Left lobe of liver (tissue), 2 donors: ENCODE data around the gene TC2N. TPM values are rescaled to one million over a fixed set of nuclear protein-coding genes. Genes with fewer than 3 reads are reported as not detected.
A peak's percentile ranks its signal among the peaks of the same experiment; 100 is the strongest.
"Not testable (repeated sequence)": the region's sequence is repeated elsewhere in the genome, so short reads cannot be mapped to it uniquely, and the experiment has no call there.

Experiments
- ATAC-seq: fragments of 200-7000 bp; cut with Tn5 transposase; one replicate; pipeline ENCODE4 v1.9.1; 2020; ENCODE audit warnings: mild to moderate bottlenecking, moderate library complexity
- DNase-seq: peaks from one replicate; pipeline ENCODE4 v3.0.0-alpha.2; 2020; ENCODE audit warnings: low spot score
- total RNA-seq: library from RNA; stranded (reverse); gene quantifications from one replicate; pipeline ENCODE4 v1.2.1, GENCODE V29; 2021
- donor health status: DM: no; HTN: no; CAD: no; lungs with moderate emphysema.
- donor health status: DM: no; HTN: yes; CAD: no.

Gene TC2N
- total RNA-seq, 1 donor from 2014 or later: 1.5 TPM

DNA sequence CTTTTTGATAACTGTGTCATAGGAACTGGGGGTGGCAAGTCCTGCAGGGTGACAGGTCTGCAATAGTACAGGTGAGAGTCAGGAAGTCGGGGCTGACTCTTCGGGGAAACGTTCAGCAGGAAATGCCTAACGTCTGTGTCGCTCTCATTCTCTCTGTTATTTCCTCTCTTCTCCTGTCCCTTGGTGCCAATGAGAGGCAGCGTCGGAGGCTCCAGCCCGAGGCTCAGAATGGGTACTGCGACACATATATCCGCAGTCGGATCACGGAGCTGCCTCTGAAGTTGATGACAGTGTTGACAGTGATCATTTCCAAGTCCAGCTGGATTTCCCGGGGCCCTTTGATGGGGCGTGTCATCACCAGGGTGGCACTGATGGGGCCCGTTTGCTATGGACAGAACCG is 2.7 kb upstream of the TC2N start:
- DNase-seq (no peak), ATAC-seq (no peak)

DNA sequence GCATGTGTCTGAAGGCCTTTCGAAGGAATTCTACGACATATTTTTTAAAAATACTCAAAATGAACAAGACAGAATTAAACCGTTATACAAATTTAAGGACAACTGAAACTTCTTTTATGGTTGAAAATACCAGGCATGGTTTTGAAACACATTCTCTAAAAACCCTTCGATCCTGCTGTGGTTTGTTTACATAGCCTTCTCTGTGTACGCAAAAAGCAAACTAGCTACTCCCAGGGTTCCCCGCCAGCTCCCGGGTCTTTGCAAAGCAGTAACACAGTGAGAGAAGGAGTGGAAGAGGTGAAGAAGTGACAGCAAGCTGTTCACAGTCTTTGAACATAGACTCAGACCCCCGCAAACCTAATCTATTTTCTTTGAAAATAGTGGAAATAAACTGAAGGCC is 2.2 kb upstream of the TC2N start:
- peak; percentile 82 for ATAC-seq

DNA sequence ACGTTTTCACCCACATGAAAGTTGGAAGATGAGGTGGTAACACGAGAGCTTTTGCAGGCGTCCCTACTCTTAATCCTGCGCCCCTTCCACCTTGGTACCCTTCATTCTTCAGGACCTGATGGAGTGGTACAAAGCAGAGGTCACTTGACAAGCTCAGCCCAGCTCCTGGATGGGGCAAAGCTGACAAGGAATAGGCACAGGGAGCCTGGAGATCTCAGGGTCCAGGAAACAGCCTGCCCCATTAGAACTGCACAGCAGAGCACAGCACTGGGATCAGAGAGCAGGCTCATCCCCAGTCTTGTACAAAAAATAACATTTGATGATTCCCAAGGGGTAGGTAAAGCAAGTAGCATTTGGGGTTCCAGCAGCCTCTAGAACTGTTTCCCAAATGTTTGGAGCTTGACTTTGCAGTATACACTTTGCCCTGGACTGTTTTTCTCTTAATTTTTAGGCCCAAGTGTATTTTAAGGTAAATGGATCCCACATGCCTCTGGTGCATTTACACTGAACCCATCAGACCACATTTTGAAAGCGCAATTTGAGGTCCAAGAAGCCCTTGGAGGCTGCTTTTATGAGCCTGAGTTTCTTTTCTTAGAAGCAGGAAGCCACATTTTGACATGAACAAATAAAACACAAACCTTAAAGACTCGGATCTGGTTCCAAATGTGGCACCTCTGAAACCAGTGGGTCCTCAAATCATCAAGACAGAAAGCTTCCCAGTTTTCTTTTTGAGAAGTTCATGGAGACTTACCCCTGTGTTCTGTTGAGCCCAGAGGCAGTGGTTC is 633 bp downstream of the TC2N start:
- ATAC-seq: no peak

More for the DNA sequence above, 2.2 kb upstream of the TC2N start:
- no peak for DNase-seq

DNA sequence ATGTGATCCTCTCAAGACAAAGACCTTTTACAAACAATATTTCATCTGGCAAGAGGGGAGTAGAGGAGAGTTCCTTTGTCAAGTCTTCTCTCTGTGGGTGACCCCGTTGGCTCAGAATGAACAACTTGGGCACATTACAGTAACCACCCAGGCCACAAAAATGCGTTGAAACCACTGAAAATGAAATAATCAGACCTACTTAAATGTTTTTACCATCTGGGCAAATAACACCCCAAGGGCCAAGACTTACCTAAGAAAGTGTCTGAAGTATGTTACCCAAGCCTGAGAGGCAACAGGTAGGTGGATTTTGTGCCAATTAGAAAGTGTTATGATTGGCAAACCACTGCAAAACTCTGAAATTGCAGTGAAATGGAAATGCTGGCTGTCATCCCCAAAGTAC is 1.3 kb downstream of the TC2N start:
- DNase-seq (no peak), ATAC-seq (no peak)

More for the DNA sequence above, 633 bp downstream of the TC2N start:
- no peak for DNase-seq

DNA sequence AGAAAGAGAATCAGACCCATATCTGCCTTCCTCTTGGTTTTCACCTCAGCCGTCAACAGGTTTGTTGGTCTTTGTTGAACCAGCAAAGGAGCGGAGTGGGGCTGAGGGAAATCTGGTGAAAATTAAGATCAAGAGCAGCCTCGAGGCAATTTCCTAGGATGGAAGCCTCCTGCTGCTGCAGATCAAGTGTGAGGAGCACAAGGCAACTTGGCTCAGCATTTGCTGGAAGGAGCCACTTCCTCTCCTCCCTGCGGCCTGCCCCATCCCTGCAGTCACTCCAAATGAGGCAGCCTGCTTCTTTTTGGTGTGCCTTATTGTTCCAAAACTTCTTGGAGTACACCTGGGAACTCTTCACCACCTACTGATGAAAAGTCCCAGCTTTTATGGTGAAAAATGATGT is 4.9 kb downstream of the TC2N start:
- no peak for DNase-seq
- no peak for ATAC-seq

DNA sequence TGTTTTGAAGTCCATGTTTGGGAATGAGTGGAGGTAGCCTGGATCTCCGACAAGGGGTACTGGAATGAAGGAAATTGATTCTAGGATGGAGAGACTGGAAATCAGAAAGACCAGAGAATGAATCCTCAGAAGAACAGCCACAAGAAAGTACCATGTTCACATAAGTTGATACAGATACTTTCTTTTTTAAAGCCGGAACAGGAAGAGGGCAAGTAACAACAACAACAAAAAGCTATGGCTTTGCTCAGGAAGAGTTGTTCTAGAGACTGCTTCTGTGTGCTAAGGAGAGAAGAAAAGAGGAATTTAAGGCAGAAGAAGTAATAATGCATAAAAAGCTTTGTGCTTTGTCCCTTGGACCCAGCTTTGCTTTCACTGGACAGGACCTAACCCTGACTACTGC is 6.2 kb downstream of the TC2N start:
- DNase-seq (no peak), ATAC-seq (no peak)

DNA sequence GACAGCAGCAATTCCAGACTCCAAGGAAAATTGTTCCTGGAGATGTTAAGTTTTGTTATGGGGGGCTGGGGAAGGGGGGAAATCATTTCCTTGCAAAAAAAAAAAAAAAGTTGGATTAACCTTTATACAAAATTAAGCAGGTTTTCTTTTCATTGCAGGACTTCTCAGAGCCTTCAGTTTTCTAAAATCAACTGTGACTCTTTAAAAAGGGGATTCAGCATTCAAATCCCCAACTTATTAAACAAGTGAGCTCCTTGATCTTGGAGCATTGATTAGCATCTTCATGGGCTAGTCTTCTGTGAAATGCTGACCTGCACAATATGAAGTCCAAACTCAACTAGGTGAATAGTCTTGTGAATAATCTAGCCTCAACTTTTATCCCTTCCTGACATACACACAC is 7.1 kb downstream of the TC2N start:
- DNase-seq (no peak), ATAC-seq (no peak)

DNA sequence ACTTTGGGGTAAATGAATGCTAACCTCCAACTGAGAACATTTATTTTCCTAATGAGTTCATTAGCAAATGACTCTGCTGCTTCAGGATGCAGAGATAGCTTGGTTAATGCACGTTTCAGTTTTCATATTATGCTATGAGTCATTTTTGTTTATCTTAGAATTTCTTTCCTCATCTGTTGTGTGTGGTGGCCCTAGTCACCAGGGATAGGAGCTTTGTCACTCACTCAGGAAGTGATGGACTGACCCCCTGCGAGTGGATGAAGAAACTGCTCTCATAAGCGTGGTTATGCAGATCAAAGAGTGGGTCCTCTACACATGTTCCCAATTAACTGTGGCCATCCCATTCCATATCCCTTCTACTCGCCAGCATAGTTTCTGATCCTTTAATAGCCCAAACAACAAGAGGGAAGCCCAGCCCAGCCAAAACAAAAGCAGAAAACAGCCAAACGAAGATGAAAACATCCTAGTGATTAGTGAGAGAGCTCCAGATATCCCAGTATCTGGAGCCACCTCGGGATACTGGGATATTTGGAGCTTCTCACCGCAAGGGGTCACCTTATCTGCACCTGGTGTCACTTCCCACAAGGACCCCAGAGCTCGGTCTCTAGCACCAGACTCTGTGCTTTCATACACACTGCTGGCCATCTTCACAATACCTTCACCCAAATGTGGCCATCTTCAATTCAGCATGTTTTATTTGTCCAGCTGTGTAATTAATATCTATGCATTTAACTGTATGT is 8.6 kb downstream of the TC2N start:
- DNase-seq (no peak), ATAC-seq (peak; percentile 64)

DNA sequence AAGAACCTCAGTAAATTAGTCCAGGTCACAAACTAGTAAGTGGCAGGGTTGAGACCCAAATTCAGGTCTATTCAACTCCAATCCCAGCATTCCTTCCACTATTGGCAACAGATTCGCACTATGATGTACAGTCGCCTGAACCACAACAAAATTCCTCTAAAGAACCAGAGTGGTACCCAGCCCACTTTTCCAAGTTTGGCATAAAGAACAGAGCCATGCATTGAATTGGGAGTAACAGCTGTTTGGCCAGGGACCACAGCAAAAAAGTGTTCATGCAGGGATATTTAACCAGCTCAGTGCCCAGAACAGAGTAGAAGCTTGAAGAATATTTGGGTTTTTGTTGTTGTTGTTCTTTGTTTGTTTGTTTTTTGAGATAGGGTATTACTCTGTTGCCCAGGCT is 9.7 kb downstream of the TC2N start:
- no peak for ATAC-seq
- DNase-seq: no peak

DNA sequence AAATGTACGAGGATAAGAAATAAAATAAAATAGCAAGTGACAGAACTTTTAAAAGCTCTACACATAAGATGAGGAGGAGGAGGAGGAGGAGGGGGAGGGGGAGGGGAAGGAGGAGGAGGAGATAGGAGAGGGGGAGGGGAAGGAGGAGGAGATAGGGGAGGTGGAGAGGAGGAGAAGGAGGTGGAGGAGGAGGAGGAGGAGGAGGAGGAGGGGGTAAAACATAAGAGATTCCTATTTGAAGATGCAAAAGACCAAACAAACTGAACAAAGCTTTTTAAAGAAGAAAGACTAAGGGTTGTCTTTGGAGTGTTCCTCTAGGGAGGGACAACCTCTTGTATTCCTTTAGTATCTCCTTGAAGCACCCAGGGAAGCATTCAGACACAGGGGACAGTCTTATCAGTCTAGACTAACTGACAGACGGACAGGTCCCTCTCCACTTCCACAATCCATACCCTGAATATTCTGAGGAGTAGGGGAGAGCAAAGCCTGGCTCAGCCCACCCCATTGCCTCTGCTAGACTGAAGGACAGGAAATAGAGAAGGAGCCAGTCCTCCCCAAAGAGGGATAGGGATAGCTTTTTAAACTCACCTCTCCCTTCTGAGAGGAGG is 12.9 kb downstream of the TC2N start:
- ATAC-seq (no peak), DNase-seq (no peak)

DNA sequence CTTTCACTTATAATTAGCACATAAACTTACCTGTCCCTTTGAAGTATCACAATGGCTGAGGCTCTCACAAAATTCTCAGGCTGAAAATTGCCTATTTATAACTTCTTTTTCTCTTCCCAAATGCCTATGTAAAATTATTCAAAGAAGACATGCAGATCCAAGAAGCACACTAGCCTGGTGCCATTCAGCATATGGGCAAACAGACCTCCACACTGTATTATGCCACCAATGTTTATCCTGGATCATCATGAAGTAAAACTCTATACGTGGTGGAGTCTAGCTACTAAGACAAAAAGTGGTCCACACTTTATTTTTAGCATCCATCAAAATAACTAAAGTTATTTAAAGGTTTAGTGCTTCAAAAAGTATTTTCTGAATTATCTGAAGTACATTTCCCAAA is 15.8 kb downstream of the TC2N start:
- no peak for DNase-seq
- no peak for ATAC-seq

DNA sequence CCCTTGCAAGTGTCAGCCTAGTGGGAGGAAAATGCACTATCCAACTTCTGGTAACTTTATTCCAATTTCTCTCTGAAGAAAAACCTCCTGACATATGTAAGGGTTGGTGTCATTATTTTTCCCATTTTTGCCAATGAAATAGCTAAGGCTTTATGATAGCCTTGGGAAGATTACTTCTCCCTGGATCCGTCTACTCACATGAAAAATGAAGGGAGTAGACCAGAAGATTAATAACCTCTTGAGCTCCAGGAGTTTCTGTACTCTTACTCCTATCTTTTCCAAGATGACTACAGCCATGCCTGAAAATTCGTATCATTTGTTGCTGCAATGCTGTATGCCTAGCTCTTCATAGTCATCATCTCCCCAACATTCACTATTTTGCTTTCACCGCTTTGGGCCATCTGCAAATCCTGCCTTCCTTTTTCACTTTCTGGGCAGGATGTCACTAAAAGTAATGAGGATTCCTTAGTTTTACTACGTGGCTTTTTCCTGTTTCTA is 18.8 kb downstream of the TC2N start:
- DNase-seq (no peak), ATAC-seq (no peak)

DNA sequence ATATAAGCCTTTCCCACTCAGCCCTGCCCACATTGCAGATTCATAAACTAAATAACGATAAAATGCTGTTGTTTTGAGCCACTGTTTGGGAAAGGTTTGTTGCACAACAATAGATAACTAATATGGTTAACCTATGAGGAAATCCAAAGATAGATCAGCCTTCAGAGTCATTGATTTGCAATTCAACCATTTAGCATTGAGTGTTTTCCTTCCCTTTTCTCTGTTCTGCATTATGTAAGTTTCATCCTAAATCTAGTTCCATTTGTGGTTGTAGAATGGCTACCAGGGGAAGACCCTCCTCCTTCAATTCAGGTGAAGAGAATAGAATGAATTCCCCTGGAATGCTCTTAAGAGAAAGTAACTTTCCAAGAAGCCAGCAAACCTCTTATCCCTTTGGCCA is 19.6 kb downstream of the TC2N start:
- no peak for ATAC-seq
- DNase-seq: no peak

DNA sequence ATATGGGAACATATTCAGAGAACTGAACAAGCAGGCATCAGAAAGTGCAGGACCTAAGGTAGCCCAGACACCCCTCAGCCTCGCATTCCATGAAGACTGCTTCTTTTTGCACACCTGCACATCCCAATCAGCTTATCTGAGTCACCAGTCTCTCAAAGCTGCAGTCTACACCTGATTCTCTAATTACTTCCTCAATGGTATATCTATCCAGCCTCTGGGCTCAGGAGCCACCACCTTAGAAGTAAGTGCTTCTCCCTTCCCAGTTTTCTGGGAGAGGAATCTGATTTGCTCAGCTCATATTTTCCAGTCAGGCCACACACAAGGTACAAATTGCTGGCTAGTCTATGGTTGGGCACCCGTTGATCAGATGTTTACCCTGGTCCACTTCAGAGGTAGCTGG is 21.7 kb downstream of the TC2N start:
- ATAC-seq (no peak), DNase-seq (no peak)

DNA sequence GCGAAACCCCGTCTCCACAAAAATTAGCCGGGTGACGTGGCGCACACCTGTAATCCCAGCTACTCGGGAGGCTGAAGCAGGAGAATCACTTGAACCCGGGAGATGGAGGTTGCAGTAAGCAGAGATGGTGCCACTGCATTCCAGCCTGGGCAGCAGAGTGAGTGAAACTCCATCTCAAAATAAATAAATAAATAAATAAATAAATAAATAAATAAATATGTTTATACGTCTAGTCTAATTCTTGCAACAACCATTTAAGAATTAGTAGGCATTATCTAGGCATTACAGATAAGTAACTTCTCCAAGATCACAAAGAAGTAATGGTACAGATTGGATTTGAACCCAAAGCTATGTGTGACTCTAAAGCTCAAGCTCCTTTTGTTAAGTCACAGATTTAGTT is 22.3 kb downstream of the TC2N start:
- not testable (repeated sequence) for DNase-seq, ATAC-seq

DNA sequence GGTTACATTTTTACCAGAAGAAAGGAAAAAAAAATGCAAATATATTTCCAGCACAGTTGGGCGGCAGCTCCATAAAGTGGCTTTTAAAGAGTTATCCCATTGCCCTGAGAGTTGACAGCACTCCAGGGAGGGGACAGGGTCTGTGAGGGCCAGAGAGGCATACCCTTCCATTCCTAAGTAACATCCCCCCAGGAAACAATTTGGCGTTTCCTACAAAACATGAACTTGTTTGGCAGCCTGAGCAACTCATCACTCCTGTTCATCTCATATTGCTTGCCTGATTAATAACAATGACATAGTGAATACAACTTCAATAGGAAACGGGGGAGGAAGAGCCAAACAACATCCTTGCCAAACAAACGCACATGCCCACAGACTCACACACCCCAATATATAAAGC is 23.3 kb downstream of the TC2N start:
- ATAC-seq (no peak), DNase-seq (no peak)

DNA sequence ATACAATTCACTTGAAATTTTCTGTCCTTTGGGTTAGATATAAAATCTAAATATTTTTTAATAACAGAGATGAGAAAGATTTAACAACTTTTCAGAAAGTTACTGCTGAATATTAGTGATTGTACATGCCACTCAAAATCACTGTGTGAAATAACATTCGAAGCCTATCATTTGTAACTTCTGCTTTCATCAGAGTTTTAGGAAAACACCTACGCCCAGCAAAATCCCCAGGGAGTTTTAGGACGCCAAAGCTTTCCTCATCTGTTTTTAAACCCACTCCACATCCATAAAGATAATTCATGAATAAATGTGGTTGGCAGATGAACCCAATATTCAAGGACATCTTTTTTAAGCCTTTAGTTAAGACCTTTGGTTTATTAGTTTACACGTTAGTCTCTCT is 23.9 kb downstream of the TC2N start:
- no peak for ATAC-seq
- DNase-seq: no peak

DNA sequence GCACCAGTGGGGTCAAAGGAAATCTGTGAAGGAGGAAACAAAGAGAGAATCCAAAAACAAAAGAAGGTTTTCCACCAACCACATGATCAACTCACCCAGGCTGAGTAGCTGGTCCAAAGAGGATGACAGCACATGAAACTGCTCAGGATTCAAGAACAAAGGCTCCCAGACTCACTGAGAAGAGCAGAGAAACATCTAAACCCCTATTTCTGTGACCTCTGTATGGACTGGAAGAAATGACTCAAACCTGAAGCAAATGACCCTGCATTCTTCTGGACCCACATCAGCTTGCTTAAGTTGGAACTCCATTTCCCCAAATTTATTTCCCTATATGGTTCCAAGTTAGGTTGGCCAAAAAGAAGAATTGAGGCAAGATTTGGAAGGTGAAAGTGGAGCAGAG is 26.3 kb downstream of the TC2N start:
- ATAC-seq: no peak

DNA sequence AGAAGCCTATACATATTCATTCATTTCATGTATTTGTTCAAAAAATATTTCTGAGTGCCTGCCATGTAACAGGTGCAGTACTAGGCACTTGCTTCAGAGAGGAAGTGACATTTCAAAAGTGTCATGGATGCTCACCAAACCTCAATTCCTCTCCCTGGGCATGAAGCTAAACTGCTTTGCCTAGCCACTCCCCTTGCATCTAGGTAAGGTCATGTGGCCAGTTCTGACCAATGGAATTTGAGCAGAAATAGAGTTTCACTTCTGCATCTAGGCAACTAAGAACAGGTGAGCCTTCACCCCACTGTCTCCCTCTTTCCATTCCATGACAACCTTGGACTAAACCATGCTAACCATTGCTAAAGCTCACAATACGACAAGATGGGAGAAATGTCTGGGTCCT is 27.6 kb downstream of the TC2N start:
- ATAC-seq (no peak), DNase-seq (no peak)

More for the DNA sequence above, 26.3 kb downstream of the TC2N start:
- DNase-seq: no peak

DNA sequence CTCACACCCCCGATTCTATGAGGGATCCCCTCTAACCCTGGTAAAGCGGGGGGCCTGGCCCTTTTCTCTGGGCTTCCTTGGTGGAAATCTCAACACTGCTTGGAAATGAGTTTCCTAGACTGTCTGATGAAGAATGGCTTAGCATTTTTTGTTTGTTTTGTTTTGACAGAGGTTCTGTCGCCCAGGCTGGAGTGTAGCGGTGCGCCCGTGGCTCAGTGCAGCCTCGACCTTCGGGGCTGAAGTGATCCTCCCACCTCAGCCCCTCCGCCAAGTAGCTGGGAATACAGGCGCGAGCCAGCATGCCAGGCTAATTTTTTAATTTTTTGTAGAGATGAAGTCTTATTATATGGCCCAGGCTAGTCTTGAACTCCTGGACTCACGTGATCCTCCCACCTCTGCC is 30.3 kb downstream of the TC2N start:
- ATAC-seq: no peak
- DNase-seq: no peak

DNA sequence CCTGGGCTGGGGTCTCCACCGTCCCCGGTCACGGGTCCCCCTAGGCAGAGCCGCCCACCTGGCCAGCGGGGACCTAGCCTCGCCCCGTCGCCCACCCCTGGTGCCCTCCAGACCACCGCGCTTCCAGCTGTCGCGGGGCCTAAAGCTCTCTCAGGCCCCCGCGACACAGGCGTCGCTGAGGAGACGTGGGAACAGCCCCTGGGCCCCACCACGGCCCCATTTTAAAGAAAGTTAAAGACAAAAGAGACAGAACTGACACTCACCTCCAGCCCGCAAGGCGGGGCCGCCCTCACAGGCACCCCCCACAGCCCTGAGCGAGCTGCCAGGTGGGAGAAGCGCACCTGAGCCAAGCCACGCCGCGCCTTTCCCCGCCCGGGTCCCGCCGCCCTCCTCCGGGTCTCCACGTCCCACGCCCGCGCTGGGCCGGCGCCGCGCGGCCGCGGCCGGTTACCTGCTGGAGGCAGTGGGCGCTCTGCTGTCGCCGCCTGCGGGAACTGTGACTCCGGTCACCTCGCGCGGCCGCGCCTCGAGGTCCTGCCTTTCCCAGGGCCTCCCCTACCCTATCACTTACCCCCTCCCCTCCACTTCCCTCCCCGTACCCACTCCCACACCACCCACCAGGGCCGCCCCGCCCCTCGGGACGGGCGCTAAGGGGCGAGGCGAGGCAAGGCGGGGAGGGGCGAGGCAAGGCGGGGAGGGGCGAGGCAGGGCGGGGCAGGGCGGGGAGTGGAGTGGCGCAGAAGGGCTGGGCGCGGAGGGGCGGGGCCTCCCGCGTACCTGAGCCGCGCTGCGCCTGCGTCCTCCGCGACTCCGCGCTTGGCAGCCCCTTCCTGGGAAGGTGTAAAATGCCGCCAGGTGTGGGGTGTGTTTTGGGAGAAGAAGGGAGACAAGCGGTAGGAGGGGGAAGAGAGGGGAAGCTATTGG is 31.2 kb downstream of the TC2N start:
- peak; percentile 70 for ATAC-seq
- DNase-seq: peak; percentile 47
